Endothelial cell of umbilical vein (primary cell): Measurements from ENCODE around the gene UBE3A.

Experiments
- CTCF ChIP-seq, 2 donors: IDR thresholded peaks; 1 replicate in 1 of 2; 2 replicates in 1 of 2; pipeline ENCODE4 v1.5.1; 2011; ENCODE audit warnings: low read length in 2 of 2, mild to moderate bottlenecking in 2 of 2, moderate library complexity in 2 of 2, control low read depth in 1 of 2, inconsistent platforms in 1 of 2, low read depth in 1 of 2; ENCODE audit not compliant: insufficient read depth in 1 of 2; ENCODE audit errors: extremely low read depth in 1 of 2
- EZH2 ChIP-seq: IDR thresholded peaks from 2 replicates; pipeline ENCODE4 v1.6.1; 2012; ENCODE audit warnings: borderline replicate concordance, low read depth, mild to moderate bottlenecking, moderate library complexity, low read length, inconsistent platforms; ENCODE audit not compliant: severe bottlenecking
- POLR2A ChIP-seq: IDR thresholded peaks from 2 replicates; pipeline ENCODE4 v1.6.1; 2012; ENCODE audit warnings: low read depth, mild to moderate bottlenecking, control low read depth, low read length

- TF ChIP-seq CTCF (IDR thresholded peaks at IDR 0.05; ENCODE audit: extremely low read depth in 1 of 2, insufficient read depth in 1 of 2, low read depth in 1 of 2, low read length in 2 of 2) (no peak), EZH2 (no peak), POLR2A (no peak)
Observed at GRCh38 chr15:25374143-25374542, 64.7 kb downstream of the UBE3A start.
